ENCODE data around the gene CLNS1A.
A peak's percentile ranks its signal among the peaks of the same experiment; 100 is the strongest.

Gene CLNS1A

DNA sequence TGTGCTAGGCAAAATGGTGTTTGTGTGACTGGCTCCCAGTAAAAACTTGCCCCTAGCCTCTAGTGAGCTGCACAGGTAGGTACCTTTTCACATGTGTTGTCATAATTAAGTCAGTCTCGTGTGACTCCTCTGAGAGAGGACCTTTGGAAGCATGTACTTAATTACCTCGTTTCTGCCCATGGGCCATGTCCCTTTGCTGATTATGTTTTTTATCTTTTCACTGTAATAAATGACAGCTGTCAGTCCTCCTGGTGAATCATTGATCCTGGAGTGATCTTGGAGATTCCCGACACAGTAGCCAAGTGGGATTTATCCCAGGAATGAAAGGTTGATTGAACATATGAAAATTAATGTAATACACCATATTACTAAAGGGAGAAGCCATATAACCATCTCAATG lies 12.5 kb upstream of the CLNS1A start:
- TF ChIP-seq, protein P1, sequence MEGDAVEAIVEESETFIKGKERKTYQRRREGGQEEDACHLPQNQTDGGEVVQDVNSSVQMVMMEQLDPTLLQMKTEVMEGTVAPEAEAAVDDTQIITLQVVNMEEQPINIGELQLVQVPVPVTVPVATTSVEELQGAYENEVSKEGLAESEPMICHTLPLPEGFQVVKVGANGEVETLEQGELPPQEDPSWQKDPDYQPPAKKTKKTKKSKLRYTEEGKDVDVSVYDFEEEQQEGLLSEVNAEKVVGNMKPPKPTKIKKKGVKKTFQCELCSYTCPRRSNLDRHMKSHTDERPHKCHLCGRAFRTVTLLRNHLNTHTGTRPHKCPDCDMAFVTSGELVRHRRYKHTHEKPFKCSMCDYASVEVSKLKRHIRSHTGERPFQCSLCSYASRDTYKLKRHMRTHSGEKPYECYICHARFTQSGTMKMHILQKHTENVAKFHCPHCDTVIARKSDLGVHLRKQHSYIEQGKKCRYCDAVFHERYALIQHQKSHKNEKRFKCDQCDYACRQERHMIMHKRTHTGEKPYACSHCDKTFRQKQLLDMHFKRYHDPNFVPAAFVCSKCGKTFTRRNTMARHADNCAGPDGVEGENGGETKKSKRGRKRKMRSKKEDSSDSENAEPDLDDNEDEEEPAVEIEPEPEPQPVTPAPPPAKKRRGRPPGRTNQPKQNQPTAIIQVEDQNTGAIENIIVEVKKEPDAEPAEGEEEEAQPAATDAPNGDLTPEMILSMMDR (IDR thresholded peaks at IDR 0.05; ENCODE audit: low read length, missing control alignments) = no peak
- no peak for DNase-seq (ENCODE audit: low read depth)
- H3K4me3 ChIP-seq (replicated peaks; ENCODE audit: low read depth, low read length) = no peak overlapping the region

DNA sequence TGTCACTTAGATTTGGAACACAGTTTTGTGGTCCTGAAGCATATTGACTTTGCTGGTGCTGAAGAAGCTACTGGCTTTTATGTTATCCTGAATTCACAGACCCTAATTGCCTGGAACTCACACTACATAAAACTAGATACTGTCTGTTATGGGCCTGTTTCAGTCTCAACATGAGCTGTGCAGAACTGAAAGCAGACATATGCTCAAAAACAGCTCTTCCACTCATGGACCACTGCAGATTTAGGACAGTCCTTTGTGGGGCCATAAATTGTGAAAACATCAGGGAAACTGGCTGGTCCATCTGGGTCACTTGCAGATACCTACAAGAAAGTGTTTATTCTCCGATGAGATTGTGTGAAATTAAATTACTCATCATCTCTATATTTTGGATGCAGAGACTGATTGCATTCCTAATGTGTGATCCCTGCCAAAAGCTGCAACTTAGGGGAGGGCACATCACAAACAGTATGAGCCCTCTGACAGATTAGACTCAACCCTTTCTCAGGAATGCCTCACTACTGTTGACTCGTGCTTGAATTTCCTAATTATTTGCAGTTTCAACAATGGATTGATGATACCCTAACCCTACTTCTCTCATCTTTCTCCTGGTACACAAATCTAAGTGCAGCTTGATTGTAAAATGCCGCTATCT lies 10.2 kb upstream of the CLNS1A start:
- H3K4me3 ChIP-seq (replicated peaks; ENCODE audit: low read depth, low read length) = no peak overlapping the region
- TF ChIP-seq, protein P1 (IDR thresholded peaks at IDR 0.05; ENCODE audit: low read length, missing control alignments) = no peak
- no peak for DNase-seq (ENCODE audit: low read depth)

DNA sequence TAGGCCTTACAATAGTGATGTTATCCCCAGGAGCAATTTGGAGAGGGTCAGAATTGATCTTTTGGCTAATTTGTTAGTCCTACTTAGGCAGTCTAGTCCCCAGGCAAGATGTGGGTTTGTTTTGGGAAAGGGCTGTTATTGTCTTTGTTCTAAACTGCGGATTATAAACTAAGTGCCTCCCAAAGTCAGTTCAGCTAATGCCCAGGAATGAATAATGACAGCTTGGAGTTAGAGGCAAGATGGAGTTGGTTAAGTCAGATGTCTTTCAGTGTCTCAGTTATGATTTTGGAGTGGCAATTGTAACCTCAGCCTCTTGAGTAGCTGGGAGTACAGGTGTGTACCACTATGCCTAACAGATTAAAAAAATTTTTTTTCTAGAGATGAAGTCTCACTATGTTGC lies 7.3 kb upstream of the CLNS1A start:
- H3K4me3 ChIP-seq (replicated peaks; ENCODE audit: low read depth, low read length) = no peak overlapping the region
- TF ChIP-seq, protein P1 (IDR thresholded peaks at IDR 0.05; ENCODE audit: low read length, missing control alignments) = no peak
- no peak for DNase-seq (ENCODE audit: low read depth)

DNA sequence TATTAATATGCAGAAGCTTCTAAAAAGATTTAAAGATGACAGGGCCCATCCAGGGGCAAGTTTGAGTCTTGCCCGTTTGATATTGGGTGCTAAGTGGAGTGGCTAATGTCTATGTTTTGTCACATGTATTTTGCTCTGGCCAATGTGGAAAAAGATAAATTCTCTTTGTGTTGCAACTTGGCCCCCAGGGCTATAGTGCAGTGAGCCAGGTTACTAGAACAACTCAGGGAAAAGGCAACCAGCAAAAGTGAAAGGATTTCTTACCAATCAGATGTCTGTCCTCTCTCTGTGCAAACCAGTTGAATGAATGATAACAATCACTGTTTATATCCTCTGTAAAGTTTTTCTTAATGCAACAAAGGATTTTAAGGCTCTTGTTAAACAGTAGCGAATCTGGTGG lies 4.6 kb upstream of the CLNS1A start:
- no peak for DNase-seq (ENCODE audit: low read depth)
- TF ChIP-seq, protein P1 (IDR thresholded peaks at IDR 0.05; ENCODE audit: low read length, missing control alignments) = no peak
- H3K4me3 ChIP-seq (replicated peaks; ENCODE audit: low read depth, low read length) = no peak overlapping the region

DNA sequence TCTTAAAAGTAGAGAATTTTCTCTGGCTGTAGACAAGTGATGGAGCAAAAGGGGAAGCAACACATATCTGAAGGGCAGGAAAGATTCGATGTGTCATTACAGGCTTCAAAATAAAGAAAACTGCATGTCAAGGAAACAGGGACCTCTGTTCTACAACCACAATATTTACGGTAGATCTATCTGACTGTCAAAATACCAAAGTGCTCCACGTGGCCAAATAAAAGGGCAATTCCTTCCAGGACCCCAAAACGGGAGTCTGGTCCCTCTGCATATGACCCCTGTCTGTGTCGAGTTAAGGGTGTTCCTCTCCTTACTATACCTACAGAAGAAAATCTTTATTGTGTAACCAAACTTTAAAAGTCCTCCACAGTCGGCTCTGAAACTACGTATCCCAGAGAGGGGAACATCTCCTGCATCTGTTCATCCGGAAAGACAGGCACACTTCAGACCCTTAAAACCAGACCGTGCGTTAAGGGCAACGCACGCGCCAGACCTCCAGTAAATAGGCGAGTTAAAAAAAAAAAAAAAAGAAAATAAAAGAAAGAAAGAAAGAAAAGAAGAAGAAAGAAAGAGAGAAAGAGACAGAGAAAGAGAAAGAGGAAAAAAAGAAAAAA lies 756 bp downstream of the CLNS1A start:
- no peak for DNase-seq (ENCODE audit: low read depth)
- TF ChIP-seq, protein P1 (IDR thresholded peaks at IDR 0.05; ENCODE audit: low read length, missing control alignments) = no peak
- peak overlapping the region; percentile 94 for H3K4me3 ChIP-seq (replicated peaks; ENCODE audit: low read depth, low read length)

DNA sequence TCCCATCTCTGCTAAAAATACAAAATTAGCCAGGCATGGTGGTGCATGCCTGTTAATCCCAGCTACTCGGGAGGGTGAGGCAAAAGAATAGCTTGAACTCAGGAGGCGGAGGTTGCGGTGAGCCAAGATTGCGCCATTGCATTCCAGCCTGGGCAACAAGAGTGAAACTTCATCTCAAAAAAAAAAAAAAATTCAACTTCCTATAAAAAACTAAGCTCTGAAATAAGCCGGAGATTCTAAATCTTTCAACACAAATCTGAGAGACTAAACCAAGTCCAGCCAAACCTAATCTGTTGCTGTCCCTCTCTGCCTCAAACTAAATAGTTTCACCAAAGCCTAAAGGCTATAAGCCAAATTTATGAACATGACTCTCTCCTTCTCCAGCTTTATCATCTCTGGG lies 3.7 kb downstream of the CLNS1A start:
- peak; percentile 56 for DNase-seq (ENCODE audit: low read depth)
- H3K4me3 ChIP-seq (replicated peaks; ENCODE audit: low read depth, low read length) = peak overlapping the region; percentile 41

DNA sequence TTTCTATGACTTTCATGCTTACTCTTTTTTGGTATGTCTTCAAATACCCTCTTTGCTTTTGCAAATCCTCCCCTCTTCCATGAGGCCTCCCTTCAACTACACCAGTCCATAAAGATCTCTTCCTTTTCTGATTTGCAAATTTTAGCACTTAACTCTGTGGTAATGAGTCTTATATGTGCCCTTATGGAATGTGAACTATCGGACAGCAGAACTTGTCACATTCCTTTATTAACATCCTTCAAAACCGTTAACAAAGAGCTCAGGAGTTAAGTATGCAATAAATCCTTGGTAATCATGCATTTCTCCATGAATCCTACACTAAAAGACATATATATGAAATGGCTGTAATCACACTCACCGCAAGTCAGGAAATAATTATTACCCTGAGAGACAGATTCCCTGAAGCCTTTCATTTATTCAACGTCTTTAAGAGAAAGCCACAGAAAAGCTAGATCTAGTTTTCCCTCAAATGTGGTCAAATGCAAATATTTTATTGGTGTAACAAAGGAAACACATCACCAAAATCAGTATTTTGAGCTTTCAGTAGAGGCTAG lies 7.4 kb downstream of the CLNS1A start:
- no peak overlapping the region for H3K4me3 ChIP-seq (replicated peaks; ENCODE audit: low read depth, low read length)
- no peak for DNase-seq (ENCODE audit: low read depth)
- TF ChIP-seq, protein P1 (IDR thresholded peaks at IDR 0.05; ENCODE audit: low read length, missing control alignments) = no peak

All from fibroblast of pulmonary artery (primary cell).